RWPE2 (cell line): ENCODE measurements around the gene CHCHD3.

Experiments used
- ATAC-seq: fragments of 200-7000 bp; cut with Tn5 transposase; 3 replicates; pipeline ENCODE4 v1.9.1; 2021; ENCODE audit warnings: low read depth
- DNase-seq: peaks from one replicate; pipeline ENCODE4 v3.0.0-alpha.2; 2020; ENCODE audit warnings: low spot score
- H3K27ac ChIP-seq: fragments of 450-650 bp; 2 replicates; pipeline ENCODE4 v1.5.1; 2017; ENCODE audit warnings: mild to moderate bottlenecking; ENCODE audit not compliant: poor library complexity, severe bottlenecking
- H3K27me3 ChIP-seq: fragments of 250-450 bp; sonication (Bioruptor Pico); 2 replicates; pipeline ENCODE4 v1.5.1; 2021; ENCODE audit warnings: mild to moderate bottlenecking, moderate library complexity; ENCODE audit not compliant: insufficient read depth, poor library complexity, severe bottlenecking
- H3K36me3 ChIP-seq: fragments of 250-450 bp; sonication (Bioruptor Pico); 2 replicates; pipeline ENCODE4 v1.5.1; 2020; ENCODE audit warnings: low read depth, mild to moderate bottlenecking, moderate library complexity
- H3K4me1 ChIP-seq: fragments of 250-450 bp; sonication (Bioruptor Pico); 2 replicates; pipeline ENCODE4 v1.5.1; 2021; ENCODE audit warnings: mild to moderate bottlenecking, moderate library complexity; ENCODE audit not compliant: insufficient read depth, poor library complexity, severe bottlenecking
- H3K4me3 ChIP-seq: fragments of 250-450 bp; sonication (Bioruptor Pico); 2 replicates; pipeline ENCODE4 v1.5.1; 2021; ENCODE audit warnings: mild to moderate bottlenecking, moderate library complexity; ENCODE audit not compliant: severe bottlenecking
- H3K9me3 ChIP-seq: fragments of 250-450 bp; sonication (Bioruptor Pico); 2 replicates; pipeline ENCODE4 v1.5.1; 2021; ENCODE audit warnings: mild to moderate bottlenecking, moderate library complexity; ENCODE audit not compliant: severe bottlenecking
- TF ChIP-seq, protein P1 (sequence below): fragments of 450-650 bp; IDR thresholded peaks from one replicate; pipeline ENCODE4 v1.5.1; 2017; ENCODE audit warnings: mild to moderate bottlenecking, moderate library complexity; ENCODE audit not compliant: poor library complexity, severe bottlenecking

The CHCHD3 gene

DNA sequence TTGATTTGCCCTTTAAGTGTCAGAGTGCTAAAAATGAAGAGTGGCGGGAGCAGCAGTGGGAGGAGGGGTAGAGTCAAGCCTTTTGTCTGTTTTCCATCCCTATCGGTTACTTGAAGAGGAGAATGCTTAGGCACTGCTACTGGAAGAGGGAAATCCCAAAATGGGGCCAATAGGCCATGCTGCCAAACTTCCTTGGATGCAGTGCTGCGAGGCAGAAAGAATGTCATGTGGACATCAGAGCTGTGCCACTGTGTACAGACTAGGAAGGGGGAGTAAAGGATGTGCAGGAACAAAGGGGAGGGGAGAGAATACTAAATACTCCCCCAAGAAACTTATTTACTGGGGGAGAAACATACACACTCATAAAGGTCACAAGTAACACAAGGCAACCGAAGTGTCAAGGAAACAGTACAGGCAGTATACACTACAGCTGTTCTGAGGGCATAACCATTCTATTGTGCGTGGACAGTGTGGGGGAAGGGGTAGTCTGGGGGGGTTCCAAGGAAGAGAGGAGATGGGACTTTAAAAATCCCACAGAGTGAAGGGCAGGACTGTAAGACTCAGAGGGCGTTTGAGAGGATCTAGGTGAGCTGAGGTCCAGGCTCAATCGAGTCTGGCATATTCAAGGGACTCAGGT lies 276.9 kb downstream of the CHCHD3 start:
- Histone ChIP-seq H3K4me3 (no peak overlapping the region), H3K9me3 (no peaks in the 10 kb centered on the region), H3K36me3 (no peaks in the 10 kb centered on the region), H3K27ac (no peak overlapping the region), H3K4me1 (peaks cover 9% of the 10 kb centered on the region), H3K27me3 (no peaks in the 10 kb centered on the region)
- no peak for DNase-seq
- TF ChIP-seq, protein P1, sequence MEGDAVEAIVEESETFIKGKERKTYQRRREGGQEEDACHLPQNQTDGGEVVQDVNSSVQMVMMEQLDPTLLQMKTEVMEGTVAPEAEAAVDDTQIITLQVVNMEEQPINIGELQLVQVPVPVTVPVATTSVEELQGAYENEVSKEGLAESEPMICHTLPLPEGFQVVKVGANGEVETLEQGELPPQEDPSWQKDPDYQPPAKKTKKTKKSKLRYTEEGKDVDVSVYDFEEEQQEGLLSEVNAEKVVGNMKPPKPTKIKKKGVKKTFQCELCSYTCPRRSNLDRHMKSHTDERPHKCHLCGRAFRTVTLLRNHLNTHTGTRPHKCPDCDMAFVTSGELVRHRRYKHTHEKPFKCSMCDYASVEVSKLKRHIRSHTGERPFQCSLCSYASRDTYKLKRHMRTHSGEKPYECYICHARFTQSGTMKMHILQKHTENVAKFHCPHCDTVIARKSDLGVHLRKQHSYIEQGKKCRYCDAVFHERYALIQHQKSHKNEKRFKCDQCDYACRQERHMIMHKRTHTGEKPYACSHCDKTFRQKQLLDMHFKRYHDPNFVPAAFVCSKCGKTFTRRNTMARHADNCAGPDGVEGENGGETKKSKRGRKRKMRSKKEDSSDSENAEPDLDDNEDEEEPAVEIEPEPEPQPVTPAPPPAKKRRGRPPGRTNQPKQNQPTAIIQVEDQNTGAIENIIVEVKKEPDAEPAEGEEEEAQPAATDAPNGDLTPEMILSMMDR = no peak
- no peak for ATAC-seq

DNA sequence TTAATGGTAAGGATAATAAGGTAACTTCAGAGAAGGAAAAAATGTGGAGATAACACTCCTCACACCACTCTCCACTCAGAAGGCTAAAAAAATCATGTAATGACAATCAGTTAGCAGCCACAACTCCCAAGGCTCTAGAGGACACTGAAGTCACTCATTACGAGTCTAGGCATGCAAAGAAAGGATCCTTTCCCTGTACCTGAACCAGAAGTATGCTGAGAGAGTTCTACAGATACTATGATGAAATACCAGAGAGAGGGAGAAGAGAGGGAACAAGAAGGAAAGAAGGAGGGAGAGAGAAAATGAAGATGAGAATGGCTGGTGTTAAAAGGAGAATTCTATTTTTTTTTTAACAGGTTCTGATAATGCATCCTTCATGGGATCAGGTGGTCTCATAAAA lies 281.4 kb downstream of the CHCHD3 start:
- TF ChIP-seq, protein P1 = no peak
- Histone ChIP-seq H3K36me3 (no peaks in the 10 kb centered on the region), H3K4me1 (peaks cover 14% of the 10 kb centered on the region), H3K27me3 (no peaks in the 10 kb centered on the region), H3K27ac (no peak overlapping the region), H3K4me3 (no peak overlapping the region), H3K9me3 (no peaks in the 10 kb centered on the region)
- DNase-seq (no peak), ATAC-seq (peak; percentile 36; the same call in 1 of the 3 replicates)

DNA sequence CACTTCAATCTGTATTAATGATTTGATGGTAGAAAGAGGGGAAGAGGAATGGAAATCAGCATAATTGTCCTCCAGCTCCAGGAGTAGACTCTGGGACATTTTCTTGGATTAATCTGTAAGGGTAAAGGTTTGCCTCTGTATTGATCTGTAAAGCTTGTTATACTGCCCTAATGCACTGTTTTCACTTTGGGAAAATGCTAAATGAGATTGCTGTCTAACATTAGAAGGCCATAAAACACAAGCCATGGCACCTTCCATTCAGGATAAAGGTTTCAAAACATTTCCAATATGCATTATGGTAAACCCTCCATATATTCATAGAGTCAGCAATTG lies 282.8 kb downstream of the CHCHD3 start:
- TF ChIP-seq, protein P1 = no peak
- H3K27me3 ChIP-seq = no peaks in the 10 kb centered on the region
- peaks cover 14% of the 10 kb centered on the region for H3K4me1 ChIP-seq
- no peak overlapping the region for H3K4me3 ChIP-seq
- no peaks in the 10 kb centered on the region for H3K9me3 ChIP-seq
- ATAC-seq = no peak
- no peak overlapping the region for H3K27ac ChIP-seq
- no peak for DNase-seq
- H3K36me3 ChIP-seq = 0 out of 2 replicates have a peak, but pooled peaks cover 3% of the 10 kb centered on the region

DNA sequence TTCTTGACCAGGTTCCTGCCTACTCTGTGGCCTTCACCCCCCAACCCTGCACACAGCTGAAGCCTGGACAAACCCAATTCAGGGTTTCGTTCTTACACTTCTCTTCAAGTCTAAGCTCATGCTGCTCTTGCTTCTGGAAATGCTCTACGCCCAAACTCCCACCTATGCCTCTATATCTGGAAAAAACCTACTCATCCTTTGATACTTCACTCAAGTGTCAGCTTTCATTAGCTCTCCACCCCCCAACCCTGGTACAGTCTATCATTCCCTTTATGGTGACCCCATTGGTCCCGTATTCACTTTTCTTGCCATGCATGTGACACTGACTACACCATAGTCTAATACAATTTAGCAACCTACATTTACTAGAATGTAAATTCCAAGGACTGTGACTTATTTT lies 284.7 kb downstream of the CHCHD3 start:
- no peak overlapping the region for H3K4me3 ChIP-seq
- H3K9me3 ChIP-seq = no peaks in the 10 kb centered on the region
- no peak for DNase-seq
- TF ChIP-seq, protein P1 = no peak
- H3K27me3 ChIP-seq = no peaks in the 10 kb centered on the region
- 0 out of 2 replicates have a peak, but pooled peaks cover 3% of the 10 kb centered on the region for H3K36me3 ChIP-seq
- H3K27ac ChIP-seq = no peak overlapping the region
- peaks cover 14% of the 10 kb centered on the region for H3K4me1 ChIP-seq
- no peak for ATAC-seq

DNA sequence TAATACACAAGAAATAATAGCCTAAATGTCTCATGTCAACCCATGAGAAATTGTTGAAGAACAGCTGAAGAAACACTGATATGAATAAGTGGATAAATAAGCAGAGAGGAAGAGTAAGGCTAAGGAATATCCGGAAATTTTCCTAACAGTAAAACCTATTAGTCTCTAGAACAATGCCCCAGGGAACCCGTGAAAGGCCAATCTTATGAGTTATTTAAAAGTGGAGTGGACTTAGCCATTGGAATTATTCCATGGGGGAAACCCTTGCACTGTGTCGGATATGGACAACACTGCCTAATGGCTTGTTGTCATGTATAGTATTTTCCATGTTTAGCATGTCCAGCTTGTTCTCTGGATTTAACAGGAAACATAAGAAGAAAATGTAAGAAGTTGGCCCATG lies 288.4 kb downstream of the CHCHD3 start:
- Histone ChIP-seq H3K4me3 (no peak overlapping the region), H3K9me3 (peaks cover 3% of the 10 kb centered on the region), H3K27me3 (no peaks in the 10 kb centered on the region), H3K36me3 (0 out of 2 replicates have a peak, but pooled peaks cover 3% of the 10 kb centered on the region), H3K27ac (no peak overlapping the region), H3K4me1 (peaks cover 3% of the 10 kb centered on the region)
- TF ChIP-seq, protein P1 = no peak
- ATAC-seq = no peak
- no peak for DNase-seq
